H1 (cell line): Measurements from ENCODE around the gene UMPS. TPM values are rescaled to one million over a fixed set of nuclear protein-coding genes. Genes with fewer than 3 reads are reported as not detected.
A peak's percentile ranks its signal among the peaks of the same experiment; 100 is the strongest.

ENCODE experiments used
- CTCF ChIA-PET: fragments of 300-600 bp; sonication (Branson Sonifier 250); formaldehyde crosslinking; loops from one replicate; lab custom pipeline; 2021; ENCODE audit not compliant: partially characterized antibody; lab: Charles Lee
- POLR2A ChIA-PET: fragments of 300-600 bp; sonication (Branson Sonifier 250); formaldehyde crosslinking; loops from one replicate; lab custom pipeline; 2021; ENCODE audit warnings: inconsistent platforms; ENCODE audit not compliant: partially characterized antibody; lab: Charles Lee
- DNase-seq, 2 experiments: peaks; one replicate each; pipeline versions ENCODE4 v3.0.0 to v3.0.0-alpha.2; 2010 to 2022; ENCODE audit warnings: low spot score in 2 of 2, low read depth in 1 of 2, mixed read lengths in 1 of 2
- FAIRE-seq: peaks from 2 replicates; lab custom pipeline; 2011; peaks lifted over from hg19 to GRCh38; lab: Jason Lieb, UNC
- H2AFZ ChIP-seq: 2 replicates; pipeline ENCODE4 v1.8.1; 2012; ENCODE audit warnings: low read length, inconsistent platforms
- H2AK5ac ChIP-seq: 2 replicates; pipeline ENCODE4 v1.6.1; 2013; ENCODE audit warnings: low read depth, low read length
- H2BK120ac ChIP-seq: replicated peaks from 2 replicates; pipeline ENCODE3; 2013; ENCODE audit warnings: low read depth, low read length, inconsistent platforms
- H2BK12ac ChIP-seq: 2 replicates; pipeline ENCODE4 v1.6.1; 2013; ENCODE audit warnings: low read depth, low read length
- H2BK15ac ChIP-seq: 2 replicates; pipeline ENCODE4 v1.6.1; 2013; ENCODE audit warnings: low read length
- H2BK20ac ChIP-seq: 2 replicates; pipeline ENCODE4 v1.6.1; 2013; ENCODE audit warnings: low read length
- H2BK5ac ChIP-seq: 2 replicates; pipeline ENCODE4 v1.6.1; 2013; ENCODE audit warnings: low read depth, low read length
- H3K14ac ChIP-seq: 2 replicates; pipeline ENCODE4 v1.6.1; 2013; ENCODE audit warnings: inconsistent platforms; ENCODE audit not compliant: insufficient read length
- H3K18ac ChIP-seq: 2 replicates; pipeline ENCODE4 v1.6.1; 2013; ENCODE audit warnings: low read length; ENCODE audit errors: extremely low read depth
- H3K23ac ChIP-seq: 2 replicates; pipeline ENCODE4 v1.6.1; 2013; ENCODE audit warnings: inconsistent platforms; ENCODE audit not compliant: insufficient read length
- H3K23me2 ChIP-seq: 2 replicates; pipeline ENCODE4 v1.6.1; 2013; ENCODE audit warnings: low read depth, low read length
- H3K27ac ChIP-seq: 2 replicates; pipeline ENCODE4 v1.6.1; 2011; ENCODE audit warnings: low read depth, low read length, inconsistent platforms
- H3K27me3 ChIP-seq, 4 experiments: replicated peaks in 1 of 4; 1 replicate in 1 of 4; 2 replicates in 3 of 4; pipeline versions ENCODE4 v1.6.1 to v1.8.1; 2011 to 2013; ENCODE audit warnings: low read length in 3 of 4, mild to moderate bottlenecking in 3 of 4, inconsistent platforms in 2 of 4, mixed read lengths in 2 of 4, moderate library complexity in 1 of 4; ENCODE audit not compliant: control insufficient read depth in 3 of 4, insufficient read depth in 3 of 4; ENCODE audit errors: extremely low read depth in 1 of 4
- H3K36me3 ChIP-seq, 4 experiments: 2 replicates each; pipeline versions ENCODE4 v1.6.1 to v1.8.1; 2011 to 2013; ENCODE audit warnings: mild to moderate bottlenecking in 4 of 4, low read length in 3 of 4, moderate library complexity in 2 of 4, control low read depth in 1 of 4, inconsistent platforms in 1 of 4; ENCODE audit not compliant: insufficient read depth in 4 of 4, control insufficient read depth in 2 of 4
- H3K4ac ChIP-seq: replicated peaks from 2 replicates; pipeline ENCODE3; 2013; ENCODE audit warnings: low read length, low read depth, mixed read lengths, inconsistent platforms; ENCODE audit not compliant: insufficient read length
- H3K4me1 ChIP-seq, 4 experiments: replicated peaks in 1 of 4; 1 replicate in 1 of 4; 2 replicates in 3 of 4; pipeline versions ENCODE4 v1.6.1 to v1.8.1; 2011 to 2013; ENCODE audit warnings: low read length in 3 of 4, inconsistent platforms in 2 of 4, mixed read lengths in 1 of 4; ENCODE audit not compliant: insufficient read depth in 4 of 4, control insufficient read depth in 3 of 4
- H3K4me2 ChIP-seq, 2 experiments: 2 replicates each; pipeline versions ENCODE4 v1.6.1 to v1.8.1; 2011 to 2013; ENCODE audit warnings: low read depth in 2 of 2, low read length in 2 of 2, control low read depth in 1 of 2, inconsistent platforms in 1 of 2, mild to moderate bottlenecking in 1 of 2; ENCODE audit not compliant: insufficient read depth in 1 of 2
- H3K4me3 ChIP-seq, 4 experiments: fragments of 200-600, 300-600 bp in 1 of 4; sonication (generic), shearing (Covaris generic), sonication (Bioruptor Twin) in 1 of 4; 2 replicates each; pipeline versions ENCODE4 v1.5.1 to v1.8.1; 2011 to 2016; ENCODE audit warnings: low read length in 4 of 4, low read depth in 3 of 4, control low read depth in 2 of 4, inconsistent platforms in 2 of 4, mild to moderate bottlenecking in 2 of 4, mixed read lengths in 1 of 4, moderate library complexity in 1 of 4; ENCODE audit not compliant: insufficient read depth in 2 of 4; ENCODE audit errors: extremely low read depth in 1 of 4
- H3K56ac ChIP-seq: replicated peaks from 2 replicates; pipeline ENCODE3; 2013; ENCODE audit warnings: low read depth, mild to moderate bottlenecking, mixed read lengths, low read length, inconsistent platforms; ENCODE audit not compliant: insufficient read length
- H3K79me1 ChIP-seq: 2 replicates; pipeline ENCODE4 v1.6.1; 2013; ENCODE audit warnings: low read depth, low read length, control low read depth
- H3K79me2 ChIP-seq, 2 experiments: 2 replicates each; pipeline versions ENCODE4 v1.6.1 to v1.8.1; 2012 to 2013; ENCODE audit warnings: low read length in 2 of 2, mild to moderate bottlenecking in 2 of 2, inconsistent platforms in 1 of 2; ENCODE audit not compliant: insufficient read depth in 2 of 2, control insufficient read depth in 1 of 2
- H3K9ac ChIP-seq, 4 experiments: replicated peaks in 1 of 4; 1 replicate in 1 of 4; 2 replicates in 3 of 4; pipeline versions ENCODE4 v1.6.1 to v1.8.1; 2011 to 2013; ENCODE audit warnings: low read depth in 3 of 4, low read length in 3 of 4, control low read depth in 2 of 4, mild to moderate bottlenecking in 2 of 4, moderate library complexity in 2 of 4, inconsistent platforms in 1 of 4; ENCODE audit errors: extremely low read depth in 1 of 4
- H3K9me3 ChIP-seq, 2 experiments: 2 replicates each; pipeline versions ENCODE4 v1.6.1 to v1.8.1; 2012 to 2013; ENCODE audit warnings: mild to moderate bottlenecking in 2 of 2, moderate library complexity in 2 of 2, control low read depth in 1 of 2, inconsistent platforms in 1 of 2, low read depth in 1 of 2, low read length in 1 of 2, mixed read lengths in 1 of 2; ENCODE audit not compliant: insufficient read depth in 2 of 2
- H4K20me1 ChIP-seq, 2 experiments: replicated peaks in 1 of 2; 2 replicates each; pipeline versions ENCODE3 to v1.8.1; 2011 to 2013; ENCODE audit warnings: inconsistent platforms in 2 of 2, low read length in 2 of 2, mild to moderate bottlenecking in 1 of 2; ENCODE audit not compliant: insufficient read depth in 2 of 2, control insufficient read depth in 1 of 2
- H4K5ac ChIP-seq: 2 replicates; pipeline ENCODE4 v1.6.1; 2013; ENCODE audit warnings: low read length, low read depth, mixed read lengths, inconsistent platforms; ENCODE audit not compliant: insufficient read length
- H4K8ac ChIP-seq: 2 replicates; pipeline ENCODE4 v1.8.0; 2013; ENCODE audit warnings: mild to moderate bottlenecking, moderate library complexity, low read length, inconsistent platforms; ENCODE audit not compliant: insufficient read depth; ENCODE audit errors: extremely low read depth
- H4K91ac ChIP-seq: replicated peaks from 2 replicates; pipeline ENCODE3; 2013; ENCODE audit warnings: low read length, mixed read lengths, inconsistent platforms; ENCODE audit not compliant: insufficient read length
- ATF3 ChIP-seq: IDR thresholded peaks from 2 replicates; pipeline ENCODE4 v1.6.1; 2011; ENCODE audit warnings: low read depth, mild to moderate bottlenecking, low read length; ENCODE audit not compliant: insufficient read depth
- CBX8 ChIP-seq: fragments of 300-800, 300-1000 bp; sonication (generic); IDR thresholded peaks from 2 replicates; pipeline ENCODE4 v1.7.1; 2016; ENCODE audit warnings: low read depth, low read length, borderline replicate concordance
- CHD2 ChIP-seq: IDR thresholded peaks from 2 replicates; pipeline ENCODE4 v1.6.1; 2012; ENCODE audit warnings: low read length, improper control_type of control experiment
- CTBP2 ChIP-seq: IDR thresholded peaks from 2 replicates; pipeline ENCODE4 v1.7.0; 2011; ENCODE audit warnings: borderline replicate concordance, mild to moderate bottlenecking, moderate library complexity, mixed read lengths, low read length; ENCODE audit not compliant: insufficient read depth, insufficient read length
- MAFK ChIP-seq: IDR thresholded peaks from 2 replicates; pipeline ENCODE4 v1.6.1; 2012; ENCODE audit warnings: low read depth, mild to moderate bottlenecking, improper control_type of control experiment, low read length
- NRF1 ChIP-seq: IDR thresholded peaks from 2 replicates; pipeline ENCODE4 v1.6.1; 2011; ENCODE audit warnings: mild to moderate bottlenecking, low read depth, low read length, improper control_type of control experiment
- POU5F1 ChIP-seq: IDR thresholded peaks from 2 replicates; pipeline ENCODE4 v1.6.1; 2011; ENCODE audit warnings: low read depth, mild to moderate bottlenecking, low read length, moderate library complexity
- SRF ChIP-seq: IDR thresholded peaks from 2 replicates; pipeline ENCODE4 v1.6.1; 2011; ENCODE audit warnings: mild to moderate bottlenecking, low read depth, low read length, moderate library complexity
- WGBS, 2 experiments: shearing (Covaris generic) in 1 of 2; methylation state at CpG; one replicate each; pipeline versions ENCODE4 v1.1.6 to v1.1.7; 2013 to 2015; ENCODE audit warnings: low lambda C conversion rate in 2 of 2, mixed read lengths in 2 of 2, inconsistent platforms in 1 of 2, low coverage in 1 of 2, missing lambda C conversion rate in 1 of 2; ENCODE audit not compliant: insufficient replicate concordance in 2 of 2, insufficient coverage in 1 of 2, insufficient read length in 1 of 2; ENCODE audit errors: extremely low coverage in 1 of 2, missing lambda C conversion rate in 1 of 2; 5-methylcytosine and 5-hydroxymethylcytosine counted together
- polyA plus RNA-seq, 7 experiments: library from polyadenylated mRNA; depleted of rRNA in 3 of 7; stranded (reverse) in 5 of 7; unstranded in 2 of 7; fragments of >200 nt in 5 of 7; fragments of 200-250 nt in 2 of 7; gene quantifications; 1 replicate in 5 of 7; 2 replicates in 1 of 7; 4 replicates in 1 of 7; pipeline versions ENCODE4 v1.2.1 to v1.2.3, GENCODE V29; 2011 to 2013; ENCODE audit warnings: missing spikeins in 2 of 7, mixed read lengths in 2 of 7
- total RNA-seq: library from RNA; stranded (reverse); fragmentation: NEBNext Ultra II Directional; extraction: Animal tissue kit (Norgen Biotek cat#: 25700); gene quantifications from 2 replicates; pipeline ENCODE4 v1.2.1, GENCODE V29; 2021

Gene UMPS
- total and polyA plus RNA-seq, 2 of the 8 experiments (the other 6 are each of a cell fraction or from before 2014, with no cell fraction given), result 32.8 to 59.0 TPM

GRCh38 chr3:124731760-124732159, 1.5 kb downstream of the UMPS start:
- no peak overlapping the region for H2BK20ac ChIP-seq
- no peak overlapping the region for H3K9ac ChIP-seq
- H3K14ac ChIP-seq, result no peak overlapping the region
- DNase-seq, result no peak
- TF ChIP-seq CBX8 (no peak), MAFK (no peak), POU5F1 (no peak), ATF3 (no peak), CHD2 (no peak), SRF (no peak), CTBP2 (no peak), NRF1 (no peak)
- H2AFZ ChIP-seq, result no peak overlapping the region
- no peak overlapping the region for H4K8ac ChIP-seq
- no peak overlapping the region for H2BK12ac ChIP-seq
- H3K18ac ChIP-seq, result no peak overlapping the region
- H3K23me2 ChIP-seq, result peaks cover 6% of the 10 kb centered on the region
- no peak overlapping the region for H2BK15ac ChIP-seq
- no peaks in the 10 kb centered on the region; the same call in 1 of the 2 replicates for H3K79me1 ChIP-seq
- WGBS, 2 experiments, result 96% methylated on average over 4 of the region's 4 CpGs; no CpG with 5 or more reads in 1 of the 2 experiments
- H3K27me3 ChIP-seq, result no peaks in the 10 kb centered on the region; a peak in 2 of 7 replicates
- no peak overlapping the region for H3K27ac ChIP-seq
- H3K4me3 ChIP-seq, result no peak overlapping the region; a peak in 1 of 8 replicates
- no peaks in the 10 kb centered on the region for H3K9me3 ChIP-seq
- no peak overlapping the region for H3K4ac ChIP-seq
- H2BK120ac ChIP-seq, result no peak overlapping the region
- no peak overlapping the region for H4K5ac ChIP-seq
- H3K79me2 ChIP-seq, result peaks cover 15 to 49% of the 10 kb centered on the region in 2 experiments
- ChIA-PET POLR2A (interaction anchor here (1.0 to 5.5 kb wide), 5 partner anchors 8 to 177 kb away, joined by 3 to 50 read pairs (median 4); no protein-coding TSS in a partner anchor), CTCF (interaction anchor here (0.5 to 1.8 kb wide), 8 partner anchors 9 to 708 kb away, joined by 3 to 7 read pairs (median 3); no protein-coding TSS in a partner anchor)
- no peak overlapping the region for H3K23ac ChIP-seq
- H4K91ac ChIP-seq, result no peak overlapping the region
- H3K36me3 ChIP-seq, result peaks cover 0 to 22% (median 3%) of the 10 kb centered on the region in 4 experiments; a peak in 6 of 8 replicates
- H4K20me1 ChIP-seq, result peaks cover 2 to 3% of the 10 kb centered on the region in 2 experiments
- no peak overlapping the region for H2AK5ac ChIP-seq
- peak overlapping the region; percentile 81 to 85; a peak in 2 of 4 replicates for H3K4me2 ChIP-seq
- no peak overlapping the region for H2BK5ac ChIP-seq
- FAIRE-seq, result no peak
- peaks cover 0 to 5% (median 0%) of the 10 kb centered on the region in 4 experiments; a peak in 1 of 7 replicates for H3K4me1 ChIP-seq
- no peak overlapping the region for H3K56ac ChIP-seq
